GM21390 (cell line): Measurements from ENCODE around the gene TM4SF4.

ENCODE experiments used
- ATAC-seq: cut with Tn5 transposase; IDR thresholded peaks from one replicate; pipeline ENCODE4 v1.9.1; 2021; ENCODE audit not compliant: unreplicated experiment

The TM4SF4 gene

DNA sequence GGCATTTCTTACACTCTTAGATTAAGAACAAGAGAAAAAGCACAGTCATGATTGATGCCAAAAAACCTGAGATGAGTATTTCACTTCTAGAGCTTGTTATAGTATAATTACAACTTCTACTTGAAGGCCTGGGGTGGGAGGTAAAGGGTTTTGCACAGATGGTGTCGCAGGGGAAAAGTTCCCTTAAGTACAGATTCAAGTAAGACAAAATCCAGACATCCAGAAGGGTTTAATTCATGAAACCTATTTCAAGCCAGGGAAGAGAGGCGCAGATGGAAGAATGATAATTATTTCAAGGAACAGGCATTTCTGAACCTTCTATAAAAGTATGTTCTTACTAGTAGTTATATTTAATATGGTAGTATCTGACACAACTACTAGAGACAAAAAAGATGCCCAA is 70.6 kb downstream of the TM4SF4 start:
- no peak for ATAC-seq

- ATAC-seq: no peak
Observed at GRCh38 chr3:149547413-149547812, 72.9 kb downstream of the TM4SF4 start.

DNA sequence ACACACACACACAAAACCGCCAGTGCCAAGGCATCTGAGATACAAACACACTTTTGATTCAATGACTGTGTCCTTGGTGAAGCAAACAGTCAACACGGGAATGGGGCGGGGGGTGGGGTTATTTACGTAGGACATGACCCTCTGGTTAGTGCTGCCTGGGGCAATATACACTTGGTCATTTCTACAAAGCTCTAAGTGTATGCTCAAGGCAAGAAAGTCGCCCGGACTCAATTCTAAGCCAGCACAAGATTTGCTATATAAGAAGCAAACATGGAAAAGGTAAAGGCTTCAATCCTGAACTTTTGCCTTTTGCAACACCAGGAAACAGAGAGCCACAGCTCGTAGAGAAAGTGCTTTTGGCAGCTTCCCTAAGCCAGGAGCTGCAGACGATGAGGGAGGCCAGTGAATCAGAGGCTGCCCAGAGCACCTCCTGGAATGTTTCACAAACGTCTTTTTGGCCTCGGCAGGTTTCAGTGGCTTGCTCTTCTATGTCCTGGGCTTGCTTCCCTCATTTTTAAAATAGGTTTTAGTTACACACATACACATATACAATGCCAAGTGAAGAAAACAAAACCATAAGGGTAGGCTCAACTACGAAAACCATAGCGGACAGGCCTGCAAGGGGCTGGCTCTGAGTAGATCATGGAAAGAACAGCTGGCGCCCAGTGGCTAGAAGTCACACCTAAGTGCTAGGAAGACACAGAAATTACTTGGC is 73.6 kb downstream of the TM4SF4 start:
- no peak for ATAC-seq

- ATAC-seq: no peak
Observed at GRCh38 chr3:149548669-149549065, 74.2 kb downstream of the TM4SF4 start.

DNA sequence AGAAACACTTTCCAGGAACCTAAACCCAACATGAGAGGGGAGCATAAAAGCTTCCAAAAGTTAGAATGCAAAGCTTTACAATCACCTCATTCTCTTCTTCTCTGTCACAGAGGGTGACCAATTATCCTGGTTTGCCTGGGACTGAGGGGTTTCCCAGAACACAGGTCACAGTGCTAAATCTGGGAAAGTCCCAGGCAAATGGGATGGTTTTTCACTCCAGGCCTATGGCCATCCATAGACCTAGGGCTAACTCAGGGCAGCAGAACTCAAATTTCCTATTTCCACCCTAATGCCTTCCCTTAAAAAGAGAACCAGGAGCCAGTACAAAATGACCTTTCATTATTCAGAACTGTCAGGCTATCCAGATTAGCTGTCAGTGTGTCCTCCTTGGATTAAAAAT is 77.0 kb downstream of the TM4SF4 start:
- ATAC-seq: no peak

DNA sequence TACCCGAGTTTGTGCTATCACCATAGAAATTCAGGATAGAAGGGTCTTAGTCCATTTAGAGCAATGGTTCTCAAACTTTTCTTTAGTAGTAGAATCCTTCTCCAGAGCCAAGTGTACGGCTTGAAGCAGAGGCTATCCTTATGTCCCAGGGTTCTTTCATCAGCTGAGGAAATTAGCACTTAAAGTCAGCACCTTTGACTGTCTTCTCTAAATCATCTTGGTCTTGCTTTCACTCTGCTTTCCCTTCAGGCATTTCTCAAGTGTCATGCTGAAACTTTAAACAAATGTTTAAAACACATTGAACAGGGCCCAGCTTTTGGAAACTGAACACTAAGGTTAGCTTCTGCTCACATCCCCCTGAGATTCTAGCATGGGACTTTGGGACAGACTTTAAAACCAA is 78.2 kb downstream of the TM4SF4 start:
- ATAC-seq: no peak
